Lower lobe of right lung (tissue), 2 donors: ENCODE measurements around the gene DHCR24. TPM values are rescaled to one million over a fixed set of nuclear protein-coding genes. Genes with fewer than 3 reads are reported as not detected.

Source experiments
- ATAC-seq, 2 donors: fragments of 200-7000 bp; cut with Tn5 transposase; one replicate each; pipeline ENCODE4 v1.9.1; 2020 to 2022; ENCODE audit warnings: mild to moderate bottlenecking in 2 of 2, moderate library complexity in 2 of 2
- DNase-seq: peaks from one replicate; pipeline ENCODE4 v3.0.0-alpha.2; 2020
- H3K27ac ChIP-seq: fragments of 200-600 bp; one replicate; pipeline ENCODE4 v1.8.0; 2022
- H3K27me3 ChIP-seq: fragments of 200-600 bp; one replicate; pipeline ENCODE4 v1.8.0; 2022; ENCODE audit warnings: low read depth
- H3K36me3 ChIP-seq: fragments of 200-600 bp; one replicate; pipeline ENCODE4 v1.8.0; 2022; ENCODE audit warnings: mild to moderate bottlenecking
- H3K4me1 ChIP-seq: fragments of 200-600 bp; one replicate; pipeline ENCODE4 v1.8.0; 2022
- H3K4me3 ChIP-seq: fragments of 200-600 bp; one replicate; pipeline ENCODE4 v1.8.0; 2022; ENCODE audit warnings: mild to moderate bottlenecking
- H3K9me3 ChIP-seq: fragments of 200-600 bp; one replicate; pipeline ENCODE4 v1.8.0; 2022
- CTCF ChIP-seq: fragments of 200-600 bp; IDR thresholded peaks from one replicate; pipeline ENCODE4 v1.8.0; 2022; ENCODE audit warnings: antibody characterized with exemption, mild to moderate bottlenecking
- intact Hi-C: fragments of 100-400 bp; cut with DNase I; formaldehyde crosslinking; loops from one replicate; pipeline ENCODE4 v1.11.0; 2022
- total RNA-seq: library from RNA; stranded (reverse); fragmentation: NEBNext Ultra II Directional; extraction: Animal tissue kit (Norgen Biotek cat#: 25700); gene quantifications from one replicate; pipeline ENCODE4 v1.2.1, GENCODE V29; 2021
- donor health status: DM: no; HTN: yes; CAD: no; lungs with severe emphysema.

DHCR24 gene
- total RNA-seq, 1 donor from 2014 or later: 674 TPM

GRCh38 chr1:54859700-54860391, 27.1 kb downstream of the DHCR24 start:
- Histone ChIP-seq H3K9me3 (no peaks in the 10 kb centered on the region), H3K4me3 (no peak overlapping the region), H3K4me1 (peaks cover 3% of the 10 kb centered on the region), H3K36me3 (peaks cover 43% of the 10 kb centered on the region), H3K27ac (no peak overlapping the region), H3K27me3 (no peaks in the 10 kb centered on the region)
- ATAC-seq (no peak), DNase-seq (no peak)
- intact Hi-C loops: no loop called here
- TF ChIP-seq CTCF: no peak

- Histone ChIP-seq H3K4me3 (no peak overlapping the region), H3K9me3 (no peaks in the 10 kb centered on the region), H3K27ac (no peak overlapping the region), H3K4me1 (no peaks in the 10 kb centered on the region), H3K36me3 (peaks cover 47% of the 10 kb centered on the region), H3K27me3 (no peaks in the 10 kb centered on the region)
- DNase-seq (no peak), ATAC-seq (no peak)
- no peak for TF ChIP-seq CTCF
- intact Hi-C loops: no loop called here
Measured at GRCh38 chr1:54857746-54858561, 29.0 kb downstream of the DHCR24 start.

GRCh38 chr1:54857141-54857540, 29.9 kb downstream of the DHCR24 start:
- no peak overlapping the region for H3K27ac ChIP-seq

GRCh38 chr1:54854381-54855020, 32.5 kb downstream of the DHCR24 start:
- no peak for TF ChIP-seq CTCF
- intact Hi-C loops: no loop called here
- peaks cover 61% of the 10 kb centered on the region for H3K36me3 ChIP-seq
- no peaks in the 10 kb centered on the region for H3K27me3 ChIP-seq
- no peaks in the 10 kb centered on the region for H3K9me3 ChIP-seq
- no peaks in the 10 kb centered on the region for H3K4me1 ChIP-seq
- ATAC-seq: peak in 1 of 2 donors; percentile 22
- no peak overlapping the region for H3K27ac ChIP-seq
- no peak overlapping the region for H3K4me3 ChIP-seq
- no peak for DNase-seq

More at GRCh38 chr1:54857141-54857540, 29.9 kb downstream of the DHCR24 start:
- Histone ChIP-seq H3K4me1 (no peaks in the 10 kb centered on the region), H3K36me3 (peaks cover 52% of the 10 kb centered on the region), H3K9me3 (no peaks in the 10 kb centered on the region), H3K27me3 (no peaks in the 10 kb centered on the region), H3K4me3 (no peak overlapping the region)
- DNase-seq (no peak), ATAC-seq (no peak)
- intact Hi-C loops: no loop called here
- no peak for TF ChIP-seq CTCF

- ATAC-seq (no peak), DNase-seq (no peak)
- H3K27me3 ChIP-seq: no peaks in the 10 kb centered on the region
- peaks cover 61% of the 10 kb centered on the region for H3K36me3 ChIP-seq
- H3K9me3 ChIP-seq: no peaks in the 10 kb centered on the region
- H3K4me1 ChIP-seq: no peaks in the 10 kb centered on the region
- TF ChIP-seq CTCF: no peak
- intact Hi-C loops: no loop called here
- H3K27ac ChIP-seq: no peak overlapping the region
- no peak overlapping the region for H3K4me3 ChIP-seq
Measured at GRCh38 chr1:54853793-54854370, 33.1 kb downstream of the DHCR24 start.
